Gastrocnemius medialis (tissue), 4 donors: Measurements from ENCODE around the gene SUPT4H1. TPM values are rescaled to one million over a fixed set of nuclear protein-coding genes. Genes with fewer than 3 reads are reported as not detected.

Experiments
- ATAC-seq, 2 donors: fragments of 150-250 bp; one replicate each; pipeline ENCODE4 v1.9.1; 2016
- DNase-seq, 2 donors: peaks; one replicate each; pipeline ENCODE4 v3.0.0-alpha.2; 2019
- H3K27ac ChIP-seq, 4 donors: fragments of 200-600 bp; sonication (generic); 1 replicate in 1 of 4; 2 replicates in 3 of 4; pipeline ENCODE4 v1.5.1; 2016 to 2018; ENCODE audit warnings: mild to moderate bottlenecking in 2 of 4, moderate library complexity in 1 of 4
- H3K27me3 ChIP-seq, 3 donors: fragments of 200-600 bp; sonication (generic) in 2 of 3; 1 replicate in 1 of 3; 2 replicates in 2 of 3; pipeline versions ENCODE4 v1.5.1 to v1.6.0; 2016 to 2019; ENCODE audit warnings: mild to moderate bottlenecking in 1 of 3, moderate library complexity in 1 of 3
- H3K36me3 ChIP-seq, 2 donors: fragments of 200-600 bp; sonication (generic) in 1 of 2; one replicate each; pipeline ENCODE4 v1.5.1; 2017 to 2018
- H3K4me1 ChIP-seq, 2 donors: fragments of 200-600 bp; sonication (generic) in 1 of 2; one replicate each; pipeline ENCODE4 v1.5.1; 2016 to 2017; ENCODE audit warnings: mild to moderate bottlenecking in 2 of 2
- H3K4me3 ChIP-seq, 4 donors: fragments of 200-600 bp; sonication (generic) in 3 of 4; 1 replicate in 1 of 4; 2 replicates in 3 of 4; pipeline ENCODE4 v1.5.1; 2016 to 2019; ENCODE audit warnings: mild to moderate bottlenecking in 2 of 4
- H3K9me3 ChIP-seq, 3 donors: fragments of 200-600 bp; sonication (generic) in 2 of 3; 1 replicate in 1 of 3; 2 replicates in 2 of 3; pipeline ENCODE4 v1.5.1; 2016 to 2019
- POLR2A ChIP-seq, 2 donors: fragments of 450-650 bp; IDR thresholded peaks; one replicate each; pipeline ENCODE4 v1.6.1; 2017; ENCODE audit warnings: antibody characterized with exemption in 2 of 2, mild to moderate bottlenecking in 2 of 2, moderate library complexity in 2 of 2
- in situ Hi-C, 4 donors: fragments of 200-750 bp; cut with MboI; loops; one replicate each; pipeline versions ENCODE4 v1.15.0 to v1.8.0; 2017; ENCODE audit warnings: low sequenced_read_pairs in 4 of 4
- intact Hi-C: fragments of 100-400 bp; cut with DNase I; formaldehyde crosslinking; loops from one replicate; pipeline ENCODE4 v1.15.1; 2023; ENCODE audit warnings: low total_unique reads
- total RNA-seq, 4 donors: library from RNA; depleted of rRNA; stranded (reverse); fragments of >200 nt; gene quantifications; one replicate each; pipeline versions ENCODE4 v1.1.0 to v1.2.3, GENCODE V29; 2016
- TF ChIP-seq, protein P1 (sequence below), 5 experiments: fragments of 450-650 bp in 3 of 5; fragments of 200-600 bp in 2 of 5; sonication (generic) in 2 of 5; IDR thresholded peaks in 4 of 5; conservative IDR thresholded peaks in 1 of 5; 1 replicate in 4 of 5; 2 replicates in 1 of 5; pipeline ENCODE4 v1.5.1; 2016 to 2019; ENCODE audit warnings: antibody characterized with exemption in 5 of 5, mild to moderate bottlenecking in 3 of 5, moderate library complexity in 3 of 5

Gene SUPT4H1
- total RNA-seq, 4 donors from 2014 or later, result 39.6 to 49.0 (median 41.1) TPM

- intact Hi-C loops, result no loop called here
- ATAC-seq (peak in 1 of 2 donors; percentile 44), DNase-seq (peak; percentile 44 to 67)
- peak; percentile 23 to 30 for TF ChIP-seq POLR2A (IDR thresholded peaks at IDR 0.05)
- TF ChIP-seq, protein P1, sequence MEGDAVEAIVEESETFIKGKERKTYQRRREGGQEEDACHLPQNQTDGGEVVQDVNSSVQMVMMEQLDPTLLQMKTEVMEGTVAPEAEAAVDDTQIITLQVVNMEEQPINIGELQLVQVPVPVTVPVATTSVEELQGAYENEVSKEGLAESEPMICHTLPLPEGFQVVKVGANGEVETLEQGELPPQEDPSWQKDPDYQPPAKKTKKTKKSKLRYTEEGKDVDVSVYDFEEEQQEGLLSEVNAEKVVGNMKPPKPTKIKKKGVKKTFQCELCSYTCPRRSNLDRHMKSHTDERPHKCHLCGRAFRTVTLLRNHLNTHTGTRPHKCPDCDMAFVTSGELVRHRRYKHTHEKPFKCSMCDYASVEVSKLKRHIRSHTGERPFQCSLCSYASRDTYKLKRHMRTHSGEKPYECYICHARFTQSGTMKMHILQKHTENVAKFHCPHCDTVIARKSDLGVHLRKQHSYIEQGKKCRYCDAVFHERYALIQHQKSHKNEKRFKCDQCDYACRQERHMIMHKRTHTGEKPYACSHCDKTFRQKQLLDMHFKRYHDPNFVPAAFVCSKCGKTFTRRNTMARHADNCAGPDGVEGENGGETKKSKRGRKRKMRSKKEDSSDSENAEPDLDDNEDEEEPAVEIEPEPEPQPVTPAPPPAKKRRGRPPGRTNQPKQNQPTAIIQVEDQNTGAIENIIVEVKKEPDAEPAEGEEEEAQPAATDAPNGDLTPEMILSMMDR (IDR thresholded peaks at IDR 0.05 in 4 of 5, conservative IDR thresholded peaks at IDR 0.05 in 1 of 5), result no peak
- Histone ChIP-seq H3K27me3 (peaks cover 0 to 7% (median 0%) of the 10 kb centered on the region in 3 donors), H3K4me3 (no peak overlapping the region), H3K27ac (peak overlapping the region in 3 of 4 donors; percentile 20 to 62 (median 55)), H3K36me3 (no peaks in the 10 kb centered on the region), H3K4me1 (peaks cover 7% of the 10 kb centered on the region in 2 donors), H3K9me3 (no peaks in the 10 kb centered on the region)
- in situ Hi-C loops, result no loop called here
Observed at GRCh38 chr17:58337600-58338453, 14.2 kb downstream of the SUPT4H1 start.

DNA sequence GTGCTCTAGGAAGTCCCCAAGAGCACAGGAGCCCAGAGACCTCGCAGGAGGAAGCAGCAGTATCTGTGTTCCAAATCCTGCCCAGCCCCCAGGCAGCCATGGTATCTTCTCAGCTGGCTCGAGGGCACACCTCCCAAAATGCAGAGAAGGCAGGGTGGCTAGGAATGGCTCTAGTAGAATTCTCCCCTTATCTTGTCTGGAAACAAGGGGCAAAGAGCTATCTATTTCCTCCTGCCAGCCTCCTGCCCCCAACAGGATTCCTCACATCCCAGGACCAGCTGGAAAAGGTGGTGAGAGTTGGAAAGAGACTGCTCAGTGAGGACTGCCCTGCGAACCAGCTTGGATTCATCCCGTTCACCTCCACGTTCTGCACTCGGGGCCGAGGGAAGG is 14.8 kb downstream of the SUPT4H1 start:
- Histone ChIP-seq H3K9me3 (no peaks in the 10 kb centered on the region), H3K27ac (peak overlapping the region in 3 of 4 donors; percentile 11 to 62 (median 55)), H3K4me1 (peaks cover 7% of the 10 kb centered on the region in 2 donors), H3K4me3 (no peak overlapping the region), H3K27me3 (peaks cover 0 to 7% (median 0%) of the 10 kb centered on the region in 3 donors), H3K36me3 (no peaks in the 10 kb centered on the region)
- intact Hi-C loops (no loop called here), in situ Hi-C loops (no loop called here)
- no peak for TF ChIP-seq POLR2A (IDR thresholded peaks at IDR 0.05)
- TF ChIP-seq, protein P1 (IDR thresholded peaks at IDR 0.05 in 4 of 5, conservative IDR thresholded peaks at IDR 0.05 in 1 of 5), result no peak
- ATAC-seq (no peak), DNase-seq (no peak)

- intact Hi-C loops, result no loop called here
- Histone ChIP-seq H3K4me3 (no peak overlapping the region), H3K4me1 (peaks cover 7% of the 10 kb centered on the region in 2 donors), H3K27me3 (peaks cover 0 to 7% (median 0%) of the 10 kb centered on the region in 3 donors), H3K36me3 (no peaks in the 10 kb centered on the region), H3K9me3 (no peaks in the 10 kb centered on the region), H3K27ac (peak overlapping the region; percentile 26 to 62 (median 54))
- in situ Hi-C loops, result no loop called here
- TF ChIP-seq, protein P1 (IDR thresholded peaks at IDR 0.05 in 4 of 5, conservative IDR thresholded peaks at IDR 0.05 in 1 of 5), result no peak
- no peak for TF ChIP-seq POLR2A (IDR thresholded peaks at IDR 0.05)
- ATAC-seq (peak in 1 of 2 donors; percentile 35), DNase-seq (no peak)
Observed at GRCh38 chr17:58336456-58337209, 15.4 kb downstream of the SUPT4H1 start.

DNA sequence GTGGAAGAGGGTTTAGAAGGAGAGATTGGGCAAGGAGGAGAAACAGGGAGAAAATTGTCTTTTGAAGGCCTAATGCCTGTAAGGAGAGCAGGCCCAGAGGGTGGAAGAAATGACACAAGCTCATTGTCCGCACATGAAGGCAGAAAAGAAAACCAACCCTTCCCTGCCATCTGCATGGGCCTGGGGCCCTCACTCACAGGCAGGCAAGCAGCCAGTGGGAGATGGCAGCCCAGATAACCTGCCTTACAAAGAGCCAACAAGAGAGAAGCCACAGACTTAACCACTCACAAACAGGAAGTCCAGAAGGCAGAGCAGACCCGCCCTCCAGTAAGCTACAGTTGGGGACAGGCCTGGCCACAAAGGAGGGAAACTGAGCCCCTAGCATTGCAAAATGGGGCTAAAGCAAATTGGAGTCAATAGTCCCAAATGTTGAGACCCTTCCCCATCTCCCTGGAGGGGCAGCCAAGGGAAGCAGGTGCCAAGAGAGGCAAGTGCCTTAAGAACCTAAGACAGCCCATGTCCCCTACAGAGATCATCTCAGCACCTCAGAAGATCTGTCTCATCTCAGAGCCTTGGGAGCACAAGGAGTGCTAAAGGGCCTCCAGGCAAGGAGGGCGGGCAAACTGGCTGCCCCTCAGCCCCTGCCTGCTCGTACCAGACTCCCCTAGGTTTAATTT is 16.1 kb downstream of the SUPT4H1 start:
- Histone ChIP-seq H3K27me3 (peaks cover 0 to 7% (median 0%) of the 10 kb centered on the region in 3 donors), H3K4me3 (no peak overlapping the region), H3K9me3 (no peaks in the 10 kb centered on the region), H3K4me1 (peaks cover 7% of the 10 kb centered on the region in 2 donors), H3K27ac (peak overlapping the region; percentile 22 to 54 (median 26)), H3K36me3 (no peaks in the 10 kb centered on the region)
- intact Hi-C loops, result no loop called here
- in situ Hi-C loops, result no loop called here
- TF ChIP-seq, protein P1 (IDR thresholded peaks at IDR 0.05 in 4 of 5, conservative IDR thresholded peaks at IDR 0.05 in 1 of 5), result no peak
- TF ChIP-seq POLR2A (IDR thresholded peaks at IDR 0.05), result peak in 1 of 2 donors; percentile 11
- ATAC-seq (no peak), DNase-seq (no peak)
